MM.1S (cell line): ENCODE data around the gene IPO9.

Experiments
- CTCF ChIP-seq: fragments of 300-600 bp; sonication (generic); IDR thresholded peaks from 2 replicates; pipeline ENCODE4 v1.5.1; 2016; ENCODE audit warnings: antibody characterized with exemption, low read length, mixed read lengths
- EZH2 ChIP-seq: fragments of 300-600 bp; sonication (generic); optimal IDR thresholded peaks from 2 replicates; pipeline ENCODE3; 2017; ENCODE audit warnings: low read depth, mild to moderate bottlenecking, antibody characterized with exemption, low read length, mixed read lengths

DNA sequence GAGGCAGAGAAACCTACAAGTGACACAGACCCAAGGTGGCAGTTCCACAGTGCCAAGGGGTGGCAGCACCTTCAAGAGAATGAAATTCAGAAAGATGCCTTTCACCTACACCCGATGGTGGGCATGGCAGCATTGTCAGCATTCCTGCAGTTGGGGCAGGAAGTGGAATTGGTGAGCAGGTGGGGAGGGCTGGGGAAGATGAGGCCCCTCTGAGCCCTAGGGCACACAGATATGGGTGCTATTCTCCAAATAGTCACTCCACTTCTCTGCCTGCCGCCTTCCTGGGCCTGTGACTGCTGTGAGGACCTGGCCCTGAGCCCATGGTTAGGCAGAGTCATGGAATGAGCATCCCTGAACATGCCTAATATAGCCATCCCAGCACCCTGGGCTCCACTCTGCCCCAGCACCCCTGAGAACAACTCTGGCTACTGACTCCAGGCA lies 68.0 kb downstream of the IPO9 start:
- TF ChIP-seq CTCF (peak; percentile 47), EZH2 (no peak)
